ENCODE measurements around the gene OGFRL1. TPM values are rescaled to one million over a fixed set of nuclear protein-coding genes. Genes with fewer than 3 reads are reported as not detected.

The OGFRL1 gene
- total and polyA plus RNA-seq, 2 of the 13 experiments (the other 11 are each of a cell fraction or from before 2014, with no cell fraction given) = 0.26 to 0.80 TPM

GRCh38 chr6:71248306-71248765 lies 40.3 kb upstream of the OGFRL1 start:
- Histone ChIP-seq H3K4me2 (ENCODE audit: low read depth, low read length) (no peak overlapping the region), H3K36me3 (replicated peaks in 1 of 2; ENCODE audit: control insufficient read depth in 1 of 2, insufficient read depth in 2 of 2, low read length in 2 of 2) (no peaks in the 10 kb centered on the region), H3K27me3 (ENCODE audit: control insufficient read depth in 1 of 2, insufficient read depth in 2 of 2, low read length in 2 of 2) (no peaks in the 10 kb centered on the region), H3K79me2 (ENCODE audit: insufficient read depth, low read length) (no peaks in the 10 kb centered on the region), H4K20me1 (ENCODE audit: insufficient read depth, low read length) (no peaks in the 10 kb centered on the region), H2AFZ (ENCODE audit: low read length) (no peak overlapping the region), H3K4me1 (ENCODE audit: insufficient read depth, low read length) (no peaks in the 10 kb centered on the region), H3K9me3 (ENCODE audit: low read length) (no peaks in the 10 kb centered on the region), H3K4me3 (replicated peaks in 1 of 3; ENCODE audit: insufficient read depth in 1 of 3, low read depth in 2 of 3, low read length in 3 of 3) (no peak overlapping the region), H3K27ac (ENCODE audit: extremely low read length, insufficient read depth, low read length) (no peak overlapping the region), H3K9ac (ENCODE audit: insufficient read depth, low read depth, low read length) (no peak overlapping the region)
- ChIA-PET CTCF (ENCODE audit: low intra/inter-chr PET ratio, low total read pairs) (no interaction called here), POLR2A (no interaction called here)
- DNase-seq (ENCODE audit: low spot score) (peak; percentile 4), FAIRE-seq (no peak), ATAC-seq (no peak)
- in situ Hi-C loops (cut with HindIII; ENCODE audit: extremely low pct_ligation_motif_present, low pct_unique_long_range_greater_than_20kb) = no loop called here
- intact Hi-C loops (cut with micrococcal nuclease; ENCODE audit: unreplicated experiment) = no loop called here
- 15% methylated on average over 1 of the region's 1 CpG for WGBS (ENCODE audit: low lambda C conversion rate)
- no TSS peak for BruUV-seq (replicated peaks)
- TF ChIP-seq HMGXB3 (CRISPR knock-in tag; IDR thresholded peaks at IDR 0.05; ENCODE audit: borderline replicate concordance) (no peak), ELF3 (CRISPR knock-in tag; IDR thresholded peaks at IDR 0.05) (no peak), LCORL (IDR thresholded peaks at IDR 0.05) (no peak), LCORL (CRISPR knock-in tag; IDR thresholded peaks at IDR 0.05) (no peak)

Data from HepG2 (cell line).